ENCODE results near the gene FKBP1B. TPM values are rescaled to one million over a fixed set of nuclear protein-coding genes. Genes with fewer than 3 reads are reported as not detected.
"Not testable (repeated sequence)": the region's sequence is repeated elsewhere in the genome, so short reads cannot be mapped to it uniquely, and the experiment has no call there.

Gene FKBP1B
- total RNA-seq, 1 donor from 2014 or later, result 1.4 TPM

GRCh38 chr2:24022324-24022974 is 27.1 kb upstream of the FKBP1B start:
- intact Hi-C loops (cut with micrococcal nuclease), result no loop called here

GRCh38 chr2:24022975-24023575 is 26.5 kb upstream of the FKBP1B start:
- intact Hi-C loops (cut with micrococcal nuclease), result no loop called here

DNA sequence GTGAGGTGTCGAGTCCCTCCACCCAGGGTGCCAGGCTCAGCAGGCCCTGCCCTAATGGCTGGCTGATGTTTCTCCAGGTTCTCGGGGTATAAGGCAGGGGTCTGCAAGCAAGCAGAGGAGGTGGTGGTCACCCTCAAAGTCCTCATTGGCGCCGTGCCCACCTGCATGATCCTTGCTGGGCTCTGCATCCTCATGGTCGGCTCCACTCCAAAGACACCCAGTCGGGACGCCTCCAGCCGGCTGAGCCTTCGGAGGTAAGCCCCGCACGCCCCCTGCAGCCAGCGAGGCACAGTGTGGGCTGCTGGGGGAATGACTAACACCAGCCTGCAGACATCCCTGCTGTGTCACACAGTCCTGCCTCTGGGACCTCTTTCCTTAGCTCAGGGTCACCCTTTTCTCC is 25.5 kb upstream of the FKBP1B start:
- intact Hi-C loops (cut with micrococcal nuclease), result no loop called here

- intact Hi-C loops (cut with micrococcal nuclease), result no loop called here
Measured at GRCh38 chr2:24024996-24025663, 24.4 kb upstream of the FKBP1B start.

DNA sequence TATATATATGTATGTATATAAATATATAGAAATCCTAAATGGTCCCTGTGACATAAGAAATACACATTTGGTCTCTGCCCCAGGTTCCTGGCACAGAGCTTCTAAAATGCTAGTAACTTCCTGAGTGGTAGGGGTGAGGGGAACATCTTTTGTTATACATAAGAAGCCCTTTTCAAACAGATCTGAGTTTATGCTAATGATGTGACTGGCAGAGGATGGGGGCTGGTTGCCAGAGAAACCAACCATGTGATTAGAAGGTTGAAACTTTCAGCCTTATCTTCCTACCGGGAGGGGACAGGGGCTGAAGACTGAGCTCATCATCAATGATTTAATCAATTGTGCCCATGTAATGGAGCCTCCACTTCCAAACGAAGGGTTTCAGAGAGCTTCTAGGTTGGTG is 23.3 kb upstream of the FKBP1B start:
- intact Hi-C loops (cut with micrococcal nuclease), result no loop called here

- intact Hi-C loops (cut with micrococcal nuclease), result no loop called here
Measured at GRCh38 chr2:24038786-24039499, 10.6 kb upstream of the FKBP1B start.

DNA sequence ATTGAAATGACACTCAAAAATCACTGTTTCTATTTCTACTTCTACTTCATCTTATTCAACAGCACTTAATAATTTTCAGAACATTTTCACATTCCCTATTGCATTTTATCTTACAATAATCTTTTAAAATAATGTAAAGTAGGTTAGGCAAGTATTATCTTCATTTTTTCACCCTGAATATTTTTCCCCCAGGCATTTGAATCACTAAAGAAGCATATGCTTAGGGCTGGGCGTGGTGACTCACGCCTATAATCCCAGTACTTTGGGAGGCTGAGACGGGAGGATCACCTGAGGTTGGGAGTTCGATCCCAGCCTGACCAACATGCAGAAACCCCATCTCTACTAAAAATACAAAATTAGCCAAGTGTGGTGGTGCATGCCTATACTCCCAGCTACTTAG is 9.0 kb upstream of the FKBP1B start:
- intact Hi-C loops (cut with micrococcal nuclease), result no loop called here

DNA sequence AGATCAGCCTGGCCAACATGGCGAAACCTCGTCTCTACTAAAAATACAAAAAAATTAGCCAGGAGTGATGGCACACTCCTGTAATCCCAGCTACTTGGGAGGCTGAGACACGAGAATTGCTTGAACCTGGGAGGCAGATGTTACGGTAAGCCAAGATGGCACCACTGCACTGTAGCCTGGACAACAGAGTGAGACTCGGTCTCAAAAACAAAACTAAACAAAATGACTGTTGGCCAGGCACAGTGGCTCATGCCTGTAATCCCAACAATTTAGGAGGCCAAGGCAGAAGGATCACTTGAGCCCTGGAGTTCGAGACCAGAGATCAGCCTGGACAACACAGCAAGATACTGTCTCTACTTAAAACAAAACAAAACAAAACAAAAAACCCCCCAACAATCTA is 6.4 kb upstream of the FKBP1B start:
- intact Hi-C loops (cut with micrococcal nuclease), result not testable (repeated sequence)

- intact Hi-C loops (cut with micrococcal nuclease), result loop anchor here (2.0 to 5.0 kb wide), 6 partner anchors 39 to 1831 kb away; partner anchors contain the start of genes ASXL2, CENPO, DNAJC27 and FAM228B
Measured at GRCh38 chr2:24045511-24046508, 3.7 kb upstream of the FKBP1B start.

GRCh38 chr2:24046599-24046929 is 3.0 kb upstream of the FKBP1B start:
- intact Hi-C loops (cut with micrococcal nuclease), result loop anchor here (2.0 to 5.0 kb wide), 6 partner anchors 38 to 1831 kb away; partner anchors contain the start of genes ASXL2, CENPO, DNAJC27 and FAM228B

DNA sequence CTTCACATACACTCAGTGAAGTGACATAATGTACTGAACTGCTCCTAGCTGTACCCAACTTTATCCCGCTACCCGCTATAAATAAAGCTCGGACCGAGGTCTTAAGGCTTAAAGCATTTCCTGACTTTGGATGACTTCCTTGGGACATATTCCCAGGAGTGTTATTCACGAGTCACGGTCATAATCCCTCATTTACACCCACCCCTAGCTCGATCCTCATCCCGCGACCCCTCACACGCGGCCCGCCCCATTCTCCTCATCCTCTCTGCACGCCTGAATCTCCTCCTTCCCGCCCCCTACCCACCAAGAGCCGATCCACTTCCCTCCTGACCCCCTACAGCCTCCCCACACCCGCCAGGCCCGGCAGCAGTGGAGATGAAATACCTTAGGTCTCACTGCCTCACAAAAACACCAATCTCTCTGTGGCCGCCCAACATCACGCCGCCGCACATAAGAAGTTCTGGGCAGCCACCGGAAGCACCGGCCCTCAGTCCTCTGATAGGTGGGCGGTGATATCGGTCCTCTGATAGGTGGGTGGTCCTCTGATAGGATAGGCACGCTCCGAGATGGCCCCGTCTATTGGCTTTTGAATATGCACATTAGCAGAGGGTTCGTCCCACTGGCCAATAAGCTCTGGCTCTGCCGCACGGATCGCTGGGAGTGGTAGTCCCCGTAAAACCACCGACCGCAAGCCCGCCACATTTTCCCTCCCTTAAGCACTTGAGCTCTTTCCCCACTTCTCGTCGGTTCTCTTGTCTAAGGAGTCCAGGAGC is 2.4 kb upstream of the FKBP1B start, which contains the start of gene WDCP:
Gene WDCP, minus strand, starts transcription at position 462 of the 773 bp plus-strand sequence. CDS start 7,897 bp downstream, outside the sequence.
- intact Hi-C loops (cut with micrococcal nuclease), result loop anchor here (1.0 to 5.0 kb wide), 12 partner anchors 29 to 1830 kb away; partner anchors contain the start of genes ASXL2, ATAD2B, CENPO and DNAJC27

DNA sequence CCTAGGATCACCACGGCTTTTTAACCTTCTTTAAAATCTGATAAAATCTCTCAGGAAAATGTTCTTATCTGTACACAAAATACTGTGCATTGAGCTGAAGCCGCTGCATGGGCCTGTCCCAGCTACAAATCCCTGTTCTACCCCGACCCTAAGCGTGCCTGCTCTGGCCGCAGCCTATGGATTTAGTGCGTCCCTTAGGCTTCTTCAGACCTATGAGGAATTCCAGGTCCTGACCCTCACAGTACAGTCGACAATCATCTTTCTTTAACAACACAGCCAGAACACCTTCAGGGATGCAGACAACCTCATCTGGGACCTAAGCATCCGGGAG is 1.9 kb upstream of the FKBP1B start:
- intact Hi-C loops (cut with micrococcal nuclease), result loop anchor here (1.0 to 5.0 kb wide), 12 partner anchors 29 to 1830 kb away; partner anchors contain the start of genes ASXL2, ATAD2B, CENPO and DNAJC27

- intact Hi-C loops (cut with micrococcal nuclease), result loop anchor here (5.0 kb wide), 1 partner anchor 1828 kb away; the partner anchor contains the start of gene ASXL2
Measured at GRCh38 chr2:24048769-24049484, 614 bp upstream of the FKBP1B start.

DNA sequence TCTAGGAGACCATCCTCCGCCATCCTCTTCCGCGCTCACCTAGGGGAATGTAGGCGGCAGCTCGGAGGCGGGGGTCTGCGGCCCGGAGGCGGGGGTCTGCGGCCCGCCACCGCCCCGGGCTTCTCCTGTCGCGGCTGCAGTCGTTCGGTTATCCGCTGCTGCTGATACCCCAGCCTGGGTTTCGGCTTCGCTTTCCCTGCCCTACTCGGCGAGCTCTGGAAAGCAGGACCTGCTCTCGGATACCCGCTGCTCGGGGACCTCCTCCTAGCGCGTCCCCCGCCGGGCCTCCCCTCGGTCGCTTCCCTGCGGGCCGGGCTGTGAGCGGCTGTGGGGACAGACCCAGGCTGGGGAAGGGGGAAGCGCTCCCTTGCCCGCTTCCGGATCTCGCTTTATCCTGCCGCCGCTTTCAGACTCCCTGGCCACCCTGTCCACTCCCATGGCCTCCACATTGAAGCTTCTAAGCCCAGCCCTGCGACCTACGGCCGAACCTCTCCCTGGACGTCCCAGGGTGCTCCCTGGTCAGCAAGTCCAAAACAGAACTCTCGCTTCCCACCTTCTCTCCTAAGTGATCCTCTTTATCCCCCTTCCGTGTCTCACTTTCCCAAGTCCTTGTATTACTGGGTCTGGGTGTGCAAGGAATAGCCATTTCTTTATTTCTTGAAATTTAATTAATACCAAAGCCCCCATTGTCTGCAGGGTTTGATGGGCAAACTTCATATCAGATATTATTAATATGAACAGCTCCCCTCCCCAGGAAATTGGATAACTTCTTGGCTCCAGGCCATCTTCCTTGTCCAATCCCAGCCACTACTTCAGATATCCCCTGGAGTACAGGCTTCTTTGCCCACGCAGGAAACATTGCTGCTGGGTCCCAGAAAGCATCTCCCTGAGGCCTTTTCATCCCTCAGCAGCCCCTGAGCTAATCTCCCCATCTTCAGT is 769 bp downstream of the FKBP1B start:
- intact Hi-C loops (cut with micrococcal nuclease), result no loop called here

DNA sequence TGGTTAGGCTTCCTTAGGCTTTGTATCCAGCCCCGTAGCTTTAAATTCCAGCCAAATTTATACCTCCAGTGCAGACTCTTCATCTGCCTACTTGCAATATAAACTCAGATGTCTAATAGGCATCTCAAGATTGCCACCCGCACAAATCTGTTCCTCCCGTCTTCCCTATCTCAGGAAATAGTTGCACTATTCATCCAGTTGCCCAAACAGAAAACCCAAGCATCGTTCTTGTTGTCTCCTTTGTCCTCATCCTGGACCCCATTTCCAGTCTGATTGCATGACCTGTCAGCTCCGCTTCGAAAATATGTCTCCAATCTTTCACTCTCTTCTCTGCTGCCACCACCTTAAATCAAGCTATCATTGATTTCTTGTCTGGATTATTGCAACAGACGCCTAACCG is 2.3 kb downstream of the FKBP1B start:
- intact Hi-C loops (cut with micrococcal nuclease), result no loop called here

GRCh38 chr2:24052951-24053350 is 3.4 kb downstream of the FKBP1B start:
- intact Hi-C loops (cut with micrococcal nuclease), result no loop called here

- intact Hi-C loops (cut with micrococcal nuclease), result no loop called here
Measured at GRCh38 chr2:24054366-24055010, 4.9 kb downstream of the FKBP1B start.

All from T-helper 1 cell treated with Interleukin-12 subunit alpha and Interleukin-12 subunit beta and Interleukin-4 antibody, amounts not matched to agents 30 ng/mL and 1 ng/mL, for 36 hours (primary cell).